KOPT-K1 (cell line): ENCODE data around the gene INPP4B.

Source experiments
- H3K27ac ChIP-seq: fragments of 200-600 bp; sonication (generic); 2 replicates; pipeline ENCODE4 v1.5.1; 2016; ENCODE audit warnings: antibody characterized with exemption, mild to moderate bottlenecking, low read depth, low read length; ENCODE audit not compliant: poor library complexity, severe bottlenecking
- H3K36me3 ChIP-seq: fragments of 200-600 bp; sonication (generic); 2 replicates; pipeline ENCODE4 v1.5.1; 2017; ENCODE audit warnings: antibody characterized with exemption, mild to moderate bottlenecking, low read length, moderate library complexity; ENCODE audit not compliant: insufficient read depth
- H3K9me3 ChIP-seq: fragments of 200-600 bp; sonication (generic); 2 replicates; pipeline ENCODE4 v1.5.1; 2017; ENCODE audit warnings: antibody characterized with exemption, low read length, mild to moderate bottlenecking; ENCODE audit not compliant: insufficient read depth, poor library complexity, severe bottlenecking

INPP4B gene

DNA sequence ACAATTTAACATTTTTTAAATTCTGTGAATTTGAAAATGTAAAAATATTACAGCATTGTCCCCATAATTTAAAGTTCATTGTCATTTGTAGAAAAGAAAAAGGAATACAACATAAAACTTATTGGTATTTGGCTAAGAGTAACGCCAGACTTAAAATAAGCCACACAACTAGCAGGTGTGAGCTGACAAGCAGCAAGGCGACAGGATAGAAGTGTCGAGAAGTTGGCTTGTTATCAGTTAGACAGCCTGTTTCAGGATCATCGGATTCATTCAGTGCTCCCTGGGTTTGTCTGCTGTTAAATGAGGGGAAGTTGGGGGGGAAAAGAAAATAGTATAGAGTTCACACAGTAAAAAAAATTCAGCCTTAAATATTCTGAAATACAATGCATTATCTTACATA, 816.1 kb downstream of the INPP4B start:
- Histone ChIP-seq H3K36me3 (no peaks in the 10 kb centered on the region), H3K9me3 (no peaks in the 10 kb centered on the region), H3K27ac (no peak overlapping the region)

DNA sequence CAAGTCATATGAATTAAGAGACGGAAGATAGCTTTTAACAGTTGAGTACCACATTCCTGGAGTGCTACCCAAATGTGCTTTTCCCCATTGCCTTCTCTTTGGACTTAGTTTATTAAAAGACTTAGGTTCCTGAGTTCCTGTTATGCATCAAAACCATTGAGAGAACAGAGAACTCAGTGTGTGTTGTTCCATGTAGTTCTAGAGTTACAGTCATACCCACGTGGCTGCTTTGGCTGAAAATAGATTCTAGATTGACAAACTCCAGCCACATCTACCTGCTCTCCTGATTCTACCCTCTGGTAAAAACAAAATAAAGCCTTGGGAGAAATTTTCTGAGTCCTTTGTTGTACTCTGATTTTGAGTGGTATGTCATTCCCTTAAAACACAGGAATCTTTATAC, 824.3 kb downstream of the INPP4B start:
- no peaks in the 10 kb centered on the region for H3K36me3 ChIP-seq
- no peaks in the 10 kb centered on the region for H3K9me3 ChIP-seq
- H3K27ac ChIP-seq, result no peak overlapping the region

DNA sequence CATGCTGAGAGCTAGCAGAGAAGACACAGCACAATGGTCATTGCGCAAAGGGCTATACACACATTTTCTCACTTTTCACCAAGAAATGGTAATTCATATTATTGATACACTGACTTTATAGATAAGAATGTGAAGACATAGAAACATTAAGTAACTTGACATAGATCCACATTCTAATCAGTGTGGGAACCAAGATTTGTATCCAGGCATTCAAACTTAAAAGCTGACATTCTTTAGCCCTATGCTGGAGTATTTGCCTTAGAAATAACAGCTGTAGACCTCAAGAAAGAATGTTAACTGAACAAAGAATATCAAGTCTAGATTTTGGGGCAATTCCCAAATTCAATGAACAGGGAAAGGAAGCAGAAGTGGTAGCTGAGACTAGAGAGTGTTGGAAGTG, 824.9 kb downstream of the INPP4B start:
- no peaks in the 10 kb centered on the region for H3K36me3 ChIP-seq
- no peak overlapping the region for H3K27ac ChIP-seq
- no peaks in the 10 kb centered on the region for H3K9me3 ChIP-seq

GRCh38 chr4:142016031-142016430, 830.1 kb downstream of the INPP4B start:
- H3K36me3 ChIP-seq, result no peaks in the 10 kb centered on the region
- no peaks in the 10 kb centered on the region for H3K9me3 ChIP-seq
- no peak overlapping the region for H3K27ac ChIP-seq

- peaks cover 5% of the 10 kb centered on the region for H3K9me3 ChIP-seq
- H3K27ac ChIP-seq, result no peak overlapping the region
- no peaks in the 10 kb centered on the region for H3K36me3 ChIP-seq
Measured at GRCh38 chr4:142009751-142010150, 836.4 kb downstream of the INPP4B start.

DNA sequence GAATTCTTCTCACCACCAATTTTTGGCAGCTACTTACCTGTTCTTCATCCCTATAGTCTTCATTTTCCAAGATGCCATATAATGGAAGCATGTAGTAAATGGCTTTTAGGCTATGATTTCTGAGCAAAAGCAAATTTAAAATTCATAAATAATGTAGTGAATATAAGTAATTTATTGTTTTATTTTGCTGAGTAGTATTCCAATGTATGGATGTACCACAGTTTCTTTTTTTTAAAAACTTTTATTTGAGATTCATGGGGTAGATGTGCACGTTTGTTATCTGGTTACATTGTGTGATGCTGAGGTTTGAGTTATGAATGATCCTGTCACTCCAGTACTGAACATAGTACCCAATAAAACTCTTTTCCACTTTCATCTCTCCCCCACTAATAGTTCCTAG, 840.6 kb downstream of the INPP4B start:
- Histone ChIP-seq H3K36me3 (no peaks in the 10 kb centered on the region), H3K9me3 (peaks cover 10% of the 10 kb centered on the region)

GRCh38 chr4:141999446-142000143, 846.5 kb downstream of the INPP4B start:
- Histone ChIP-seq H3K9me3 (peaks cover 19% of the 10 kb centered on the region), H3K36me3 (no peaks in the 10 kb centered on the region), H3K27ac (no peak overlapping the region)

More for the DNA sequence above, 840.6 kb downstream of the INPP4B start:
- H3K27ac ChIP-seq, result no peak overlapping the region

- Histone ChIP-seq H3K36me3 (no peaks in the 10 kb centered on the region), H3K9me3 (peaks cover 20% of the 10 kb centered on the region), H3K27ac (no peak overlapping the region)
Measured at GRCh38 chr4:141995056-141995455, 851.0 kb downstream of the INPP4B start.

DNA sequence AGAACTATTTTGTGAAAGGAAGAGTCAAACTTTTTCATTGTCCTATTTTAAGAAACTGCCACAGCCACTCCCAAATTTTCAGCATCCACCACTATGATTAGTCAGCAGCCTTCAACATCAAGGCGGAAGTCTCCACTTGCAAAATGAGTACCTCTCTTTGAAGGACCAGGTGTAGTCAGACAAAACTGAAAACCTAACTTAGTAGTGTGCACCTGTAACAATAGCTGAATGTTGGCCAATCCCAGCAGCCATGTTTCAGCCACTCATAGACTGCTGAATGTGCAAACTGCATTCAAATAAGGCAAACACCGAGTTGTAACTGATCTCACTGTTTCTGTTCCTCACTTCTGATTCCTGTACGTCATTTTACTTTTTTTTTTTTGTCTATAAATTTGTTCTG, 868.7 kb downstream of the INPP4B start:
- H3K27ac ChIP-seq, result no peak overlapping the region
- H3K36me3 ChIP-seq, result no peaks in the 10 kb centered on the region
- H3K9me3 ChIP-seq, result peaks cover 17% of the 10 kb centered on the region
